Measurements from ENCODE around the gene STAP2.

GRCh38 chr19:4279267-4279529 lies 59.4 kb downstream of the STAP2 start:
- TF ChIP-seq CTCF (IDR thresholded peaks at IDR 0.05; ENCODE audit: low read length) (no peak), EZH2 (IDR thresholded peaks at IDR 0.05; ENCODE audit: borderline replicate concordance, low read length) (no peak)
